SW480 (cell line): Measurements from ENCODE around the gene ASRGL1.
"Not testable (repeated sequence)": the region's sequence is repeated elsewhere in the genome, so short reads cannot be mapped to it uniquely, and the experiment has no call there.

ENCODE experiments used
- DNase-seq: peaks from one replicate; pipeline ENCODE4 v3.0.0-alpha.2; 2016; ENCODE audit warnings: low spot score

Gene ASRGL1

GRCh38 chr11:62337303-62338181, at the start of gene ASRGL1:
TSS of gene ASRGL1 (plus strand) at chr11:62337448. CDS start at chr11:62337978, 530 bp downstream.
- DNase-seq = peak; percentile 78

DNA sequence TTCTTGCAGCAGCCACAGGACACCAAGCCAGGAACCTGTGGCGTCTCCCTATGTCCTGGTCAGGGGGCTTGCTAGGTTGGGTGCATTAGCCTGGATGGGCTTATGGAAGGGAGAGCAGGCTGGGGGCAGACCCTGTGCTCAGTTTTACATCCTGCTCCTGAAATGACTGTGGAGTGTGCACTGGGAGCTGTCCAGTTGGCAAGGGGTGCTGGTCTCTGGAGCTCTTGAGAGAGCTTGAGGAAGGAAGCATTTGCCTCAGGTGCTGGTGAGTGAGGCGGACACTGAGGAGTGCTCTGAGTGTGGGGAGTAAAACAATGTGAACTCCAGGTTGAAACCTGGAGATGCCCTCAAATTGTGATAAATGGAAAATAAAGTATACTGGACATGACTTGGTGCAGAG, 41.7 kb upstream of the ASRGL1 start:
- peak; percentile 27 for DNase-seq

DNA sequence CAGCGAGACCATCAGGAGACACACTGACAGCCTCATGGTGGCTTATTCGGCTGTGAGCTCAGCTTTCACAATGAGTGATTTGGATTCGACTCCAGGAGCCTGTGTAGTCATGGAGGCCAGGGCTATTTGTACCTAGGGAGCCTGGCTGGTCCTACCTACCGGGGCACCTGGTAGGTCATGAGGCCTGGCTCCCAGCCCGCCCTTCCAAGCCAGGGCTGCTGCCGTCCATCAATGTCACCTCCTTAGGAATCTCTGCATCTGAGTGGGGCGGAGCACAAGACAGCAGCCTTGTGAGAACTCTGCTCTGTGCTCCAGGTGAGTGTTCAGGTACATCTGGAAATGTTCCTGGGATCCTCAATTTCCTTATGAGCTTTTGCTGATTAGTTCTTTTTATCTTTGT, 38.3 kb upstream of the ASRGL1 start, which contains the start of gene SCGB1D4:
Gene SCGB1D4 (minus strand): TSS at position 101 of the 400 bp plus-strand sequence. CDS start 65 bp downstream, at position 36.
- DNase-seq = no peak

- DNase-seq = no peak
Observed at GRCh38 chr11:62306227-62306626, 31.0 kb upstream of the ASRGL1 start.

DNA sequence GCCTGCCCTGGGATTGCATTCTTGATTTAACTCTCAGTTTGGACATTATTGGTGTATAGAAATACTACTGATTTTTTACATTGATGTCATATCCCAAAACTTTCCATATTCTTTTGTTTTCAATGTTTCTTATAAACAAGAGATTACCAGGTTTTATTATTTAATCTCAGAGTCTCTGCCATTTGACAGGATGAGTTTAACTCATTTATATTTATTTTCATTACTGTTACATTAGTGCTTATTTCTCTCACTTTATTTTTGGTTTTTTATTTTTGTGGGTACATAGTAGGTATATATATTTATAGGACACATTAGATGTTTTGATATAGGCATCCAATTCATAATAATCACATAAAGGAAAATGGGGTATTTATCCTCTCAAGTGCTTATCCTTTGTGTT, 29.3 kb upstream of the ASRGL1 start:
- DNase-seq = no peak

GRCh38 chr11:62309991-62310390, 27.3 kb upstream of the ASRGL1 start:
- DNase-seq = no peak

- DNase-seq = no peak
Observed at GRCh38 chr11:62315431-62315830, 21.8 kb upstream of the ASRGL1 start.

GRCh38 chr11:62322524-62322923, 14.7 kb upstream of the ASRGL1 start:
- no peak for DNase-seq

- peak; percentile 31 for DNase-seq
Observed at GRCh38 chr11:62324731-62325556, 12.3 kb upstream of the ASRGL1 start.

- not testable (repeated sequence) for DNase-seq
Observed at GRCh38 chr11:62325781-62326180, 11.5 kb upstream of the ASRGL1 start.

- DNase-seq = not testable (repeated sequence)
Observed at GRCh38 chr11:62326719-62327118, 10.5 kb upstream of the ASRGL1 start.

GRCh38 chr11:62327541-62327940, 9.7 kb upstream of the ASRGL1 start:
- DNase-seq = not testable (repeated sequence)

- DNase-seq = not testable (repeated sequence)
Observed at GRCh38 chr11:62331264-62331663, 6.0 kb upstream of the ASRGL1 start.

DNA sequence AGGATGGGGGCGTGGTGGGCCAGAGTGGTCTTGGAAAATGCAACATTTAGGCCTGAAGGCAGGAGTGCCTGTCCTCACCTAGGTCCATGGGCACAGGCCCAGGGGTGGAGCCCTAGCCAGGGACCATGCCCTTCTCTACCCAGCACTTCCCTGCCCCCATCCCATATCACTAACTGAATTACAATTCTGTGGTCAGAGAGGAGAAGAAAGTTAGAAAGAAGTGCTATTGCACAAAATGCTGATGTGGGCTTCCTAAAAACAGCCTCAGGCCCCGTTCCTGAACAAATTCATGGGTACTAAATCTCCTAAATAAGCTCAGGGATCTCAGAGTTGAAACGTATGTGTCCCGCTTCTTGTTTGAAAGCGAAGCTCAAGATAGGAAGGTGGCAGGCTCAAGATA, 3.5 kb upstream of the ASRGL1 start:
- DNase-seq = no peak

DNA sequence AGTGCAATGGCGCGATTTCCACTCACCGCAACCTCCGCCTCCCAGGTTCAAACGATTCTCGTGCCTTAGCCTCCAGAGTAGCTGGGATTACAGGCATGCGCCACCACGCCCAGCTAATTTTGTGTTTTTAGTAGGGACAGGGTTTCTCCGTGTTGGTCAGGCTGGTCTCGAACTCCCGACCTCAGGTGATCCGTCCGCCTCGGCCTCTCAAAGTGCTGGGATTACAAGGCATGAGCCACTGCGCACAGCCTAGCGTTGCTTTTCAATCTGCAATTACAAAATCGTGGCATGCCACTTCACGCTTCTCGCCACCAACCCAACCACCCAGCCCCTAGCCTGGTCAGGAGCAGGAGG, 322 bp upstream of the ASRGL1 start:
- DNase-seq = not testable (repeated sequence)

DNA sequence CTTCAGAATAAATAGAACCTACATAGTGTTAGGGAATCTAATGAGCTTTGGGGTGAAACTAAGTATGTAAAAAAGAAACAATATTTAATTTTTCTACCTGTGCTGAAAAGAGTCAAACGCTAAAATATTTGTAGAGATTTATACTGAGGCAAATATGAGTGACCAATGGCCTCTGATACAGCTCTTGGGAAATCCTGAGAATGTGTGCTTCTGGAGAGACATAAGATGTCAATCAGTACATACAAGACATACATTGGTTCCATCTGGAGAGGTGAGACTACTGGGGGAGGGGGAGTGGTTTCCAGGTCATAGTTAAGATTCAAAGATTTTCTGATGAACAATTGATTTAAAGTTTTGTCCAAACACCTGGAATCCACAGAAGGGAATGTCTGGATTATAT, 970 bp downstream of the ASRGL1 start:
- DNase-seq = no peak

GRCh38 chr11:62340269-62340901, 3.1 kb downstream of the ASRGL1 start:
- DNase-seq = peak; percentile 50

GRCh38 chr11:62341588-62341987, 4.3 kb downstream of the ASRGL1 start:
- DNase-seq = no peak

GRCh38 chr11:62343646-62344190, 6.5 kb downstream of the ASRGL1 start:
- not testable (repeated sequence) for DNase-seq

- no peak for DNase-seq
Observed at GRCh38 chr11:62344210-62344609, 7.0 kb downstream of the ASRGL1 start.

- DNase-seq = no peak
Observed at GRCh38 chr11:62345861-62346260, 8.6 kb downstream of the ASRGL1 start.
